Small intestine (tissue), 7 donors: ENCODE measurements around the gene SLC6A13. TPM values are rescaled to one million over a fixed set of nuclear protein-coding genes. Genes with fewer than 3 reads are reported as not detected.

ENCODE experiments used
- DNase-seq, 2 donors: peaks; one replicate each; pipeline versions ENCODE4 v3.0.0 to v3.0.0-alpha.2; 2013
- FAIRE-seq: peaks from 2 replicates; lab custom pipeline; 2012; peaks lifted over from hg19 to GRCh38; lab: Jason Lieb, UNC
- H3K27ac ChIP-seq, 3 donors: one replicate each; pipeline ENCODE4 v1.5.1; 2013; ENCODE audit warnings: low read length in 2 of 3, mild to moderate bottlenecking in 2 of 3, control low read depth in 1 of 3, inconsistent platforms in 1 of 3, low read depth in 1 of 3, moderate library complexity in 1 of 3
- H3K27me3 ChIP-seq, 3 donors: one replicate each; pipeline ENCODE4 v1.6.1; 2013; ENCODE audit warnings: low read length in 3 of 3, inconsistent platforms in 1 of 3; ENCODE audit not compliant: control insufficient read depth in 3 of 3, insufficient read depth in 3 of 3
- H3K36me3 ChIP-seq, 3 donors: one replicate each; pipeline ENCODE4 v1.6.1; 2013; ENCODE audit warnings: low read length in 3 of 3, inconsistent platforms in 1 of 3, low read depth in 1 of 3, mild to moderate bottlenecking in 1 of 3, moderate library complexity in 1 of 3; ENCODE audit not compliant: control insufficient read depth in 3 of 3, insufficient read depth in 2 of 3
- H3K4me1 ChIP-seq, 3 donors: one replicate each; pipeline ENCODE4 v1.6.1; 2013; ENCODE audit warnings: low read length in 2 of 3, inconsistent platforms in 1 of 3, low read depth in 1 of 3, mild to moderate bottlenecking in 1 of 3, moderate library complexity in 1 of 3; ENCODE audit not compliant: control insufficient read depth in 3 of 3, insufficient read depth in 2 of 3
- H3K4me3 ChIP-seq, 3 donors: one replicate each; pipeline ENCODE4 v1.5.1; 2013; ENCODE audit warnings: low read length in 3 of 3, control low read depth in 1 of 3, inconsistent platforms in 1 of 3, low read depth in 1 of 3, mild to moderate bottlenecking in 1 of 3, moderate library complexity in 1 of 3
- H3K9me3 ChIP-seq, 2 donors: one replicate each; pipeline ENCODE4 v1.6.1; 2013; ENCODE audit warnings: low read depth in 1 of 2, low read length in 1 of 2; ENCODE audit not compliant: control insufficient read depth in 2 of 2, insufficient read depth in 1 of 2
- WGBS, 3 donors: extraction: QIAGEN DNeasy Blood & Tissue Kit; methylation state at CpG; one replicate each; pipeline ENCODE4 v1.1.7; 2013; 5-methylcytosine and 5-hydroxymethylcytosine counted together
- polyA plus RNA-seq, 4 donors: library from polyadenylated mRNA; stranded (reverse) in 3 of 4; unstranded in 1 of 4; fragments of 200-250 nt in 3 of 4; fragments of 120-200 nt in 1 of 4; gene quantifications; one replicate each; pipeline versions ENCODE4 v1.2.1 to v1.2.3, GENCODE V29; 2013
- donor health status: healthy with polysubstance abuse.
- donor health status: control.
- donor health status: control.
- donor health status: Bipolar disorder and iron deficiency.
- donor health status: healthy.

Gene SLC6A13
- polyA plus RNA-seq, 4 donors: 0.24 to 18.6 (median 5.8) TPM

DNA sequence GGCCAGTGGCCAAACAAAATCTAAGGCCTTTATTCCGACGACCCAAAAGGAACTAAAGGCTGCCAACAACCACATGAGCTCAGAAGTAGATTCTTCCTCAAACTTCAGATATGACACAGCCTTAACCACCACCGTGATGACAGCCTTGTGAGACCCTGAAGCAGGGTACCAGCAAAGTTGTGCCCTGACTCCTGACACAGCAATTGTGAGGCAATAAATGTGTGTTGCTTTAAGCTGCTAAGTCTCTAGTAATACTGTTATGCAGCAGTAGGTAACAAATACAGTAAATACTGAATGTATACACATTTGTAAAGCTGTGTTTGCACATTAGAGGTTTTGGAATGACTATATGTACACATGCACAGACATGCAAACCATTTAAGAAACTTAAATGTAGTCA lies 10.7 kb upstream of the SLC6A13 start:
- H3K9me3 ChIP-seq: no peaks in the 10 kb centered on the region
- FAIRE-seq: no peak
- 51 to 70% (median 70%) methylated on average over 3 of the region's 3 CpGs for WGBS, 3 donors

DNA sequence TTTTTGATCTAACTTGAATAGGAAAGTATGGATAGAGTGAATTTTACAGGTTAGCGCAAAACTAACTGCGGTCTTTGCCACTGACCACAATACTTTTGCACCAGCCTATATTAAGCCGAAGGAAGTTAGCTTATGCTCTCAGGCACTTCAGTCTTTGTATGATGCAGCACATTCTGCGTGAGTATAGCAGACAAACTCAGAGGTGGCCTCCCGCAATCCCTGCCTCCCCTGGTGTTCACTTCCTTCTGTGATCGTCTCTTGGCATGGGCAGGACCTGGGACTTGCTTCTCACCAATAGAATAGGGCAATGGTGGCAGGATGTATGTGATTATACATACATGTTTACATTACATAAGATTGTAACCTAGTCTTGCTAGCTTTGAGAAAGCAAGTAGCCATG lies 10.3 kb upstream of the SLC6A13 start:
- no peak for DNase-seq
- no peak for FAIRE-seq
- H3K27ac ChIP-seq: no peak overlapping the region
- no peaks in the 10 kb centered on the region for H3K4me1 ChIP-seq
- peaks cover 0 to 10% (median 0%) of the 10 kb centered on the region in 3 donors for H3K27me3 ChIP-seq
- H3K4me3 ChIP-seq: no peak overlapping the region
- no peaks in the 10 kb centered on the region for H3K36me3 ChIP-seq
- 87 to 92% (median 90%) methylated on average over 6 of the region's 6 CpGs for WGBS, 3 donors
- H3K9me3 ChIP-seq: no peaks in the 10 kb centered on the region

More for the DNA sequence above, 10.7 kb upstream of the SLC6A13 start:
- H3K27ac ChIP-seq: no peak overlapping the region
- H3K4me1 ChIP-seq: no peaks in the 10 kb centered on the region
- no peak overlapping the region for H3K4me3 ChIP-seq
- H3K27me3 ChIP-seq: peaks cover 0 to 6% (median 0%) of the 10 kb centered on the region in 3 donors
- DNase-seq: no peak
- no peaks in the 10 kb centered on the region for H3K36me3 ChIP-seq

DNA sequence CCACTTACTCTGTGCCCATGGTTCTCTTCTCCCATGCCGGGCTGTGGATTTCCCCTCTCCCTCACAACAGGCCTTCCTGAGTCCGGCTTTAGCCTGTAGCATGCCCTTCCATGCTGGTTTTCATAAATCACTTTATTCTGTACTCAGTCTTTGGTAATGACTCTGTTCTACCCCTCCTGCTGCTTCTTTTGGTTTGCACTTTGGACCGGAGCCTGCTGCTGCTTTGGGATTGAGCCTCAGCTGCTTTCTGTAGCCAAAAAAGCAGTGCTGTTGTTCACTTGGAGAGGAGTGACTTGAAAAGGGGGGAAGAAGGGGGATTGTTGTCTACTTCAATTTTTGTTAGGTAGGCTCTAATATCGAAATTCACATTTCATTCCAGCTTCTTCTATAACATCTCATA lies 8.5 kb upstream of the SLC6A13 start:
- H3K9me3 ChIP-seq: no peaks in the 10 kb centered on the region
- no peaks in the 10 kb centered on the region for H3K4me1 ChIP-seq
- H3K27me3 ChIP-seq: peaks cover 0 to 20% (median 0%) of the 10 kb centered on the region in 3 donors
- 64 to 72% (median 67%) methylated on average over 4 of the region's 4 CpGs for WGBS, 3 donors
- H3K4me3 ChIP-seq: no peak overlapping the region
- DNase-seq: no peak
- H3K36me3 ChIP-seq: no peaks in the 10 kb centered on the region
- no peak overlapping the region for H3K27ac ChIP-seq
- no peak for FAIRE-seq

DNA sequence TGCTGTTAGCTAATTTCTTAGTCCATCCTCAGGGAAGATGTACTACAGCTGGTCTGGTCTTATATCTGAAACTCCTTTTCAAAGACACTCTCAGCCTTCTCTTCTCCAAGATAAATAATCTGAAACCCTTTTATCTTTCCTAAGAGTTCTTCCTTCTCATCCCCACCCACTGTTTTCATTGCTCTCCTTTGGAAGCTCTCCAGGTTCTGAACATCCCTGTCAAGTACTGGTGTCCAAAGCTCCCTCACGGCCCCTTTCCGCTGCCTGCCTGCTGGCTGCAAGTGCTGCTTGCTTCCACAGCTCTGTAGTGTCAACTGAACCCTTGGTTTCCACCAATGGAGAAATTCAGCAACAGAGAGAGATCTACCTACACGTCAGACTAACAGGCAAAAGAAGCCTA lies 6.6 kb upstream of the SLC6A13 start:
- H3K9me3 ChIP-seq: no peaks in the 10 kb centered on the region

DNA sequence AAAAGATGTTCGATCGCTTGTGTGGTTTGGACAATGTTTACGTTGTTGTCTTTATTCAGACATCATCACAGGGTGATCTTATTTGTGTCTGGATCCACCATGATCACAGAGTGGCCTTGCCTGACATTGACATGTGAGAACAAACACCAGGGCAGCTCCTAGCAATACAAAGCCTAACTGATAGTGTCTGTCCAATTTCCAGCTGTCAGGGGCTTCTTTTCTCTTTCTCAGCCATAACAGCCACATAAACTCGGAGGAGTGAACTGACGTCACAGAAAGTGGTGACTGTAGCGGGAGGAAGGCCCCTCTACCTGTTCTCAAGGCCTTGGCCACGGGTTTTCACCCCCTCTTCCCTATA lies 5.8 kb upstream of the SLC6A13 start:
- Histone ChIP-seq H3K27ac (no peak overlapping the region), H3K36me3 (no peaks in the 10 kb centered on the region), H3K9me3 (no peaks in the 10 kb centered on the region), H3K4me1 (no peaks in the 10 kb centered on the region), H3K4me3 (no peak overlapping the region), H3K27me3 (peaks cover 0 to 20% (median 0%) of the 10 kb centered on the region in 3 donors)
- DNase-seq: no peak
- FAIRE-seq: no peak
- 40 to 45% (median 43%) methylated on average over 7 of the region's 7 CpGs for WGBS, 3 donors

More for the DNA sequence above, 6.6 kb upstream of the SLC6A13 start:
- no peak for FAIRE-seq
- Histone ChIP-seq H3K4me1 (no peaks in the 10 kb centered on the region), H3K27me3 (peaks cover 0 to 20% (median 0%) of the 10 kb centered on the region in 3 donors), H3K4me3 (no peak overlapping the region), H3K36me3 (no peaks in the 10 kb centered on the region), H3K27ac (no peak overlapping the region)
- DNase-seq: no peak
- WGBS, 3 donors: 42 to 51% (median 51%) methylated on average over 3 of the region's 3 CpGs

DNA sequence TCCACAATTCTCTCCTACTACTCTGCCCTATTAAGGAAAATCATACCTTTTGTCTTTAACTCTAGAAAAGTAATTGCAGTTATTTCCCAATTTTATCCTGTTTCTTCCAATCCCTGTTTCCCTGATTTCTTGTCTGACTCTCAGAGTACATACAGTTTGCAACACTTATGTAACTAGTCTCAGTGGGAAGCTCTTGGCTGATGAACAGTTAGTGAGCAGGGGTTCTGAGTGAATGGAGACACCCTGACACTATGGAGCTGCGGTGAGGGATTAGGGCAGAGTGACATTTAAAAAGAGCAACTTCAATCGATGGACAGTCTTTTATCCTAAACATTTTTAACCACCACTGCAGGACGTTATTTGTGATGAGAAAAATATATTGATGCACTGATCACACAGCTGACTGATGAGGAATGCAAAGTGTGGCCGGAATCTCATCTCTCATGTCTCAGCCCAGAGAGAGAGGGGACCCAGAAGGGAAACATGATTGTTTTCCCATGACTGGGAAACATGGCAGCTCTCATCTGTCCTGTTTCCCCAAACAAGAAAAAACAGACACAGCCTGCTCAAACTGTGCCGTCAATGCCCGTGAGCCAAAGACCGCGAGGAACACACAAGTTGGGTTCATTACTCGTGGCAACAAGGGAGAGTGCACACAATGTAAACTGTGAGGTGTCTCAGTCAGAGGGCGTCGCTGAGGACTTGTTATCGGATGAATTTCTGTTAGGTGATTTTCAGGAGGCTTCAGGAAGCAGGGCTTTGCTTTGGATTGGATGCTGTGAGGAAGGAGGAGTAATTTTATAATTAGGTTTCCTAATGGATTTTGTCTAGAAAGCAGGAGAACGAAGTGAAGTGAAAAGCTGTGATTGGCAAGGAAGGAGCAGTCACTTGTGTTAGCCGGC lies 5.2 kb upstream of the SLC6A13 start:
- 42 to 48% (median 45%) methylated on average over 14 of the region's 14 CpGs for WGBS, 3 donors
- FAIRE-seq (no peak), DNase-seq (no peak)
- no peaks in the 10 kb centered on the region for H3K4me1 ChIP-seq
- no peak overlapping the region for H3K27ac ChIP-seq
- no peaks in the 10 kb centered on the region for H3K9me3 ChIP-seq
- H3K27me3 ChIP-seq: peaks cover 0 to 20% (median 0%) of the 10 kb centered on the region in 3 donors
- H3K4me3 ChIP-seq: no peak overlapping the region
- no peaks in the 10 kb centered on the region for H3K36me3 ChIP-seq

DNA sequence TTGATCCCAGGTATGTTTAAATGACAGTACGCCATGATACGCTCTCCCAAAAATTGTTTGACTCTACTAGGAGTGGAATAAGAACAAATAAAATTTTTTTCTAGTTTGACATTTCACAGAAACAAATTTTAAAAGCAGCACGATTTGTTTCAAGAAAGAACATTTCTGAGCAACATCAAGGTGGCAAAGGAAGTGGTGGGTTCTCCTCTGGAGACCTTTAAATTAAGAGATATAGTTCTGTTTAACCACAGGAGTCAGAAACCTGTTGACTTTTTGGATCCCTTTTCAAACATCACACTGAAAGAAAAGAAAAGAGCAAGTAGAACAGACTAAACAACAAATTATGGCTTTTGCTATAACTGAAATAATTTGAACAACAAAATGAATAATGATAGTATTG lies 2.5 kb upstream of the SLC6A13 start:
- Histone ChIP-seq H3K27me3 (peaks cover 0 to 22% (median 0%) of the 10 kb centered on the region in 3 donors), H3K36me3 (no peaks in the 10 kb centered on the region), H3K4me1 (no peaks in the 10 kb centered on the region), H3K9me3 (no peaks in the 10 kb centered on the region), H3K27ac (no peak overlapping the region), H3K4me3 (no peak overlapping the region)
- no peak for FAIRE-seq
- no peak for DNase-seq
- 28 to 32% (median 30%) methylated on average over 3 of the region's 3 CpGs for WGBS, 3 donors

DNA sequence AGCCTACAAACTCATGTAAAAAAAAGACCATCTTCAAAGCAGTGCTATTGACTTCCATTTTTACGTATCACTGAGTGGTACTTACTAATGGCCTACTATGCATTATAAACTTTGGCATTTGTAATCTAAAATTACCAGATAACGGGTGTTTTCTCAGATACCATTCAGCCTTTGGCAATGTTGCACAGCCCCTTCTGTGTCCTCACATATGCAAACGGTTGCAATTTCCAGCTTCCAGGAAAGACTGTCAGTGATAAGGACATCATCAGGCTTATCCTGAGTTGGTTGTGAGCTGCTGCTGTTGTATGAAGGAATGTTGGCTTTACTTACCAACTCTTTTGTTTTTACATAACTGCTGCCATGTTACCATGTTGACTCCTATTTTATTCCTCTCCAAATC lies 1.6 kb upstream of the SLC6A13 start:
- no peaks in the 10 kb centered on the region for H3K4me1 ChIP-seq
- no peak overlapping the region for H3K4me3 ChIP-seq
- H3K36me3 ChIP-seq: no peaks in the 10 kb centered on the region
- no peaks in the 10 kb centered on the region for H3K9me3 ChIP-seq
- DNase-seq (no peak), FAIRE-seq (no peak)
- WGBS, 3 donors: 45 to 71% (median 55%) methylated on average over 3 of the region's 3 CpGs
- H3K27ac ChIP-seq: no peak overlapping the region
- H3K27me3 ChIP-seq: peaks cover 0 to 21% (median 0%) of the 10 kb centered on the region in 3 donors
